GM21515 (cell line): ENCODE results near the gene ZNF480.
"Not testable (repeated sequence)": the region's sequence is repeated elsewhere in the genome, so short reads cannot be mapped to it uniquely, and the experiment has no call there.

ENCODE experiments used
- ATAC-seq: cut with Tn5 transposase; IDR thresholded peaks from one replicate; pipeline ENCODE4 v1.9.1; 2021; ENCODE audit not compliant: unreplicated experiment

ZNF480 gene

GRCh38 chr19:52336791-52337381 lies 39.9 kb downstream of the ZNF480 start:
- ATAC-seq, result no peak

GRCh38 chr19:52339022-52339421 lies 42.1 kb downstream of the ZNF480 start:
- ATAC-seq, result not testable (repeated sequence)

- ATAC-seq, result no peak
Observed at GRCh38 chr19:52343548-52343947, 46.6 kb downstream of the ZNF480 start.

- no peak for ATAC-seq
Observed at GRCh38 chr19:52345162-52345561, 48.2 kb downstream of the ZNF480 start.

GRCh38 chr19:52351512-52351911 lies 54.5 kb downstream of the ZNF480 start:
- no peak for ATAC-seq

- ATAC-seq, result no peak
Observed at GRCh38 chr19:52366414-52366824, 69.5 kb downstream of the ZNF480 start.

GRCh38 chr19:52369559-52370340 lies 72.8 kb downstream of the ZNF480 start, which contains the start of gene ZNF880:
ZNF880 (plus strand) TSS chr19:52369923; CDS start chr19:52369966, 43 bp downstream.
- ATAC-seq, result peak; percentile 63

GRCh38 chr19:52370341-52370710 lies 73.4 kb downstream of the ZNF480 start:
- no peak for ATAC-seq
